ENCODE results near the gene TBL1XR1.

DNA sequence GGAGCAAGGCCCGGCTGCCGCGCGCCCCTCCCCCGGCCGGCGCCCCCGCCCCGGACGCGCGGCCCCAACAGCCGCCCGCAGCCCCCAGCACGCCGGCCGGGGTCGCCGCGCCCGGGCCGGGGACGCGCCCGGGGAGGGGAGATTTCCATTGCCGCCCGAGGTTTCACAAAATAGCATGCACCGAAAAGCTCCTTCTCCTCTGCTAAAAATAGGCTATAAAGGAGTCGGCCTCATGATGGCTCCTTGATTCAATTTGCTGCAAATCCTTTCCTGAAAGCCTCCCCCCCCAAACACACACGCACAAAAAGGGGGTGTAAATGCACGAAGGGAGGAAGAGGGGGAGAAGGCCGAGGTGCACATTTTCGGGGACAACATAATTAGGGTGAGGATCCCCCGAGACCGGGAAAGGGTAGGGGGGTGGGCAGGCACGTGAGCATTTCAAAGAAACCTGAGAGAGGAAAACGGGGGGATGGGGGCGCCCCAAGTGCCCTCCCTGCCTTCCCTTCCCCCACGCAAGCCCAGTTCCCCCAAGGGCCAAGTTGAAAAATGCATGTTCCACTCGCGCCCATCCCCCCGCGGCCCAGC lies 734 bp downstream of the TBL1XR1 start:
- TF ChIP-seq, protein P1, sequence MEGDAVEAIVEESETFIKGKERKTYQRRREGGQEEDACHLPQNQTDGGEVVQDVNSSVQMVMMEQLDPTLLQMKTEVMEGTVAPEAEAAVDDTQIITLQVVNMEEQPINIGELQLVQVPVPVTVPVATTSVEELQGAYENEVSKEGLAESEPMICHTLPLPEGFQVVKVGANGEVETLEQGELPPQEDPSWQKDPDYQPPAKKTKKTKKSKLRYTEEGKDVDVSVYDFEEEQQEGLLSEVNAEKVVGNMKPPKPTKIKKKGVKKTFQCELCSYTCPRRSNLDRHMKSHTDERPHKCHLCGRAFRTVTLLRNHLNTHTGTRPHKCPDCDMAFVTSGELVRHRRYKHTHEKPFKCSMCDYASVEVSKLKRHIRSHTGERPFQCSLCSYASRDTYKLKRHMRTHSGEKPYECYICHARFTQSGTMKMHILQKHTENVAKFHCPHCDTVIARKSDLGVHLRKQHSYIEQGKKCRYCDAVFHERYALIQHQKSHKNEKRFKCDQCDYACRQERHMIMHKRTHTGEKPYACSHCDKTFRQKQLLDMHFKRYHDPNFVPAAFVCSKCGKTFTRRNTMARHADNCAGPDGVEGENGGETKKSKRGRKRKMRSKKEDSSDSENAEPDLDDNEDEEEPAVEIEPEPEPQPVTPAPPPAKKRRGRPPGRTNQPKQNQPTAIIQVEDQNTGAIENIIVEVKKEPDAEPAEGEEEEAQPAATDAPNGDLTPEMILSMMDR (IDR thresholded peaks at IDR 0.05; ENCODE audit: low read length) = no peak
- TF ChIP-seq EZH2 (IDR thresholded peaks at IDR 0.05; ENCODE audit: borderline replicate concordance, low read length) = no peak

Measured in OCI-LY1 (cell line).